H1 (cell line): ENCODE results near the gene ATG4C. TPM values are rescaled to one million over a fixed set of nuclear protein-coding genes. Genes with fewer than 3 reads are reported as not detected.

Experiments used
- CTCF ChIA-PET: fragments of 300-600 bp; sonication (Branson Sonifier 250); formaldehyde crosslinking; loops from one replicate; lab custom pipeline; 2021; ENCODE audit not compliant: partially characterized antibody; lab: Charles Lee
- POLR2A ChIA-PET: fragments of 300-600 bp; sonication (Branson Sonifier 250); formaldehyde crosslinking; loops from one replicate; lab custom pipeline; 2021; ENCODE audit warnings: inconsistent platforms; ENCODE audit not compliant: partially characterized antibody; lab: Charles Lee
- DNase-seq, 2 experiments: peaks; one replicate each; pipeline versions ENCODE4 v3.0.0 to v3.0.0-alpha.2; 2010 to 2022; ENCODE audit warnings: low spot score in 2 of 2, low read depth in 1 of 2, mixed read lengths in 1 of 2
- FAIRE-seq: peaks from 2 replicates; lab custom pipeline; 2011; peaks lifted over from hg19 to GRCh38; lab: Jason Lieb, UNC
- H2AFZ ChIP-seq: 2 replicates; pipeline ENCODE4 v1.8.1; 2012; ENCODE audit warnings: low read length, inconsistent platforms
- H2AK5ac ChIP-seq: 2 replicates; pipeline ENCODE4 v1.6.1; 2013; ENCODE audit warnings: low read depth, low read length
- H2BK120ac ChIP-seq: replicated peaks from 2 replicates; pipeline ENCODE3; 2013; ENCODE audit warnings: low read depth, low read length, inconsistent platforms
- H2BK12ac ChIP-seq: 2 replicates; pipeline ENCODE4 v1.6.1; 2013; ENCODE audit warnings: low read depth, low read length
- H2BK15ac ChIP-seq: 2 replicates; pipeline ENCODE4 v1.6.1; 2013; ENCODE audit warnings: low read length
- H2BK20ac ChIP-seq: 2 replicates; pipeline ENCODE4 v1.6.1; 2013; ENCODE audit warnings: low read length
- H2BK5ac ChIP-seq: 2 replicates; pipeline ENCODE4 v1.6.1; 2013; ENCODE audit warnings: low read depth, low read length
- H3K14ac ChIP-seq: 2 replicates; pipeline ENCODE4 v1.6.1; 2013; ENCODE audit warnings: inconsistent platforms; ENCODE audit not compliant: insufficient read length
- H3K18ac ChIP-seq: 2 replicates; pipeline ENCODE4 v1.6.1; 2013; ENCODE audit warnings: low read length; ENCODE audit errors: extremely low read depth
- H3K23ac ChIP-seq: 2 replicates; pipeline ENCODE4 v1.6.1; 2013; ENCODE audit warnings: inconsistent platforms; ENCODE audit not compliant: insufficient read length
- H3K23me2 ChIP-seq: 2 replicates; pipeline ENCODE4 v1.6.1; 2013; ENCODE audit warnings: low read depth, low read length
- H3K27ac ChIP-seq: 2 replicates; pipeline ENCODE4 v1.6.1; 2011; ENCODE audit warnings: low read depth, low read length, inconsistent platforms
- H3K27me3 ChIP-seq, 4 experiments: replicated peaks in 1 of 4; 1 replicate in 1 of 4; 2 replicates in 3 of 4; pipeline versions ENCODE4 v1.6.1 to v1.8.1; 2011 to 2013; ENCODE audit warnings: low read length in 3 of 4, mild to moderate bottlenecking in 3 of 4, inconsistent platforms in 2 of 4, mixed read lengths in 2 of 4, moderate library complexity in 1 of 4; ENCODE audit not compliant: control insufficient read depth in 3 of 4, insufficient read depth in 3 of 4; ENCODE audit errors: extremely low read depth in 1 of 4
- H3K36me3 ChIP-seq, 4 experiments: 2 replicates each; pipeline versions ENCODE4 v1.6.1 to v1.8.1; 2011 to 2013; ENCODE audit warnings: mild to moderate bottlenecking in 4 of 4, low read length in 3 of 4, moderate library complexity in 2 of 4, control low read depth in 1 of 4, inconsistent platforms in 1 of 4; ENCODE audit not compliant: insufficient read depth in 4 of 4, control insufficient read depth in 2 of 4
- H3K4ac ChIP-seq: replicated peaks from 2 replicates; pipeline ENCODE3; 2013; ENCODE audit warnings: low read length, low read depth, mixed read lengths, inconsistent platforms; ENCODE audit not compliant: insufficient read length
- H3K4me1 ChIP-seq, 4 experiments: replicated peaks in 1 of 4; 1 replicate in 1 of 4; 2 replicates in 3 of 4; pipeline versions ENCODE4 v1.6.1 to v1.8.1; 2011 to 2013; ENCODE audit warnings: low read length in 3 of 4, inconsistent platforms in 2 of 4, mixed read lengths in 1 of 4; ENCODE audit not compliant: insufficient read depth in 4 of 4, control insufficient read depth in 3 of 4
- H3K4me2 ChIP-seq, 2 experiments: 2 replicates each; pipeline versions ENCODE4 v1.6.1 to v1.8.1; 2011 to 2013; ENCODE audit warnings: low read depth in 2 of 2, low read length in 2 of 2, control low read depth in 1 of 2, inconsistent platforms in 1 of 2, mild to moderate bottlenecking in 1 of 2; ENCODE audit not compliant: insufficient read depth in 1 of 2
- H3K4me3 ChIP-seq, 4 experiments: fragments of 200-600, 300-600 bp in 1 of 4; sonication (generic), shearing (Covaris generic), sonication (Bioruptor Twin) in 1 of 4; 2 replicates each; pipeline versions ENCODE4 v1.5.1 to v1.8.1; 2011 to 2016; ENCODE audit warnings: low read length in 4 of 4, low read depth in 3 of 4, control low read depth in 2 of 4, inconsistent platforms in 2 of 4, mild to moderate bottlenecking in 2 of 4, mixed read lengths in 1 of 4, moderate library complexity in 1 of 4; ENCODE audit not compliant: insufficient read depth in 2 of 4; ENCODE audit errors: extremely low read depth in 1 of 4
- H3K56ac ChIP-seq: replicated peaks from 2 replicates; pipeline ENCODE3; 2013; ENCODE audit warnings: low read depth, mild to moderate bottlenecking, mixed read lengths, low read length, inconsistent platforms; ENCODE audit not compliant: insufficient read length
- H3K79me1 ChIP-seq: 2 replicates; pipeline ENCODE4 v1.6.1; 2013; ENCODE audit warnings: low read depth, low read length, control low read depth
- H3K79me2 ChIP-seq, 2 experiments: 2 replicates each; pipeline versions ENCODE4 v1.6.1 to v1.8.1; 2012 to 2013; ENCODE audit warnings: low read length in 2 of 2, mild to moderate bottlenecking in 2 of 2, inconsistent platforms in 1 of 2; ENCODE audit not compliant: insufficient read depth in 2 of 2, control insufficient read depth in 1 of 2
- H3K9ac ChIP-seq, 4 experiments: replicated peaks in 1 of 4; 1 replicate in 1 of 4; 2 replicates in 3 of 4; pipeline versions ENCODE4 v1.6.1 to v1.8.1; 2011 to 2013; ENCODE audit warnings: low read depth in 3 of 4, low read length in 3 of 4, control low read depth in 2 of 4, mild to moderate bottlenecking in 2 of 4, moderate library complexity in 2 of 4, inconsistent platforms in 1 of 4; ENCODE audit errors: extremely low read depth in 1 of 4
- H3K9me3 ChIP-seq, 2 experiments: 2 replicates each; pipeline versions ENCODE4 v1.6.1 to v1.8.1; 2012 to 2013; ENCODE audit warnings: mild to moderate bottlenecking in 2 of 2, moderate library complexity in 2 of 2, control low read depth in 1 of 2, inconsistent platforms in 1 of 2, low read depth in 1 of 2, low read length in 1 of 2, mixed read lengths in 1 of 2; ENCODE audit not compliant: insufficient read depth in 2 of 2
- H4K20me1 ChIP-seq, 2 experiments: replicated peaks in 1 of 2; 2 replicates each; pipeline versions ENCODE3 to v1.8.1; 2011 to 2013; ENCODE audit warnings: inconsistent platforms in 2 of 2, low read length in 2 of 2, mild to moderate bottlenecking in 1 of 2; ENCODE audit not compliant: insufficient read depth in 2 of 2, control insufficient read depth in 1 of 2
- H4K5ac ChIP-seq: 2 replicates; pipeline ENCODE4 v1.6.1; 2013; ENCODE audit warnings: low read length, low read depth, mixed read lengths, inconsistent platforms; ENCODE audit not compliant: insufficient read length
- H4K8ac ChIP-seq: 2 replicates; pipeline ENCODE4 v1.8.0; 2013; ENCODE audit warnings: mild to moderate bottlenecking, moderate library complexity, low read length, inconsistent platforms; ENCODE audit not compliant: insufficient read depth; ENCODE audit errors: extremely low read depth
- H4K91ac ChIP-seq: replicated peaks from 2 replicates; pipeline ENCODE3; 2013; ENCODE audit warnings: low read length, mixed read lengths, inconsistent platforms; ENCODE audit not compliant: insufficient read length
- BCL11A ChIP-seq, 2 experiments: IDR thresholded peaks; one replicate each; pipeline ENCODE4 v1.6.1; 2011; ENCODE audit warnings: low read depth in 2 of 2, low read length in 2 of 2, mild to moderate bottlenecking in 2 of 2
- KDM5A ChIP-seq: fragments of 200-600 bp; IDR thresholded peaks from 2 replicates; pipeline ENCODE4 v1.7.1; 2012; ENCODE audit warnings: mild to moderate bottlenecking, low read length, inconsistent platforms, mixed read lengths
- WGBS, 2 experiments: shearing (Covaris generic) in 1 of 2; methylation state at CpG; one replicate each; pipeline versions ENCODE4 v1.1.6 to v1.1.7; 2013 to 2015; ENCODE audit warnings: low lambda C conversion rate in 2 of 2, mixed read lengths in 2 of 2, inconsistent platforms in 1 of 2, low coverage in 1 of 2, missing lambda C conversion rate in 1 of 2; ENCODE audit not compliant: insufficient replicate concordance in 2 of 2, insufficient coverage in 1 of 2, insufficient read length in 1 of 2; ENCODE audit errors: extremely low coverage in 1 of 2, missing lambda C conversion rate in 1 of 2; 5-methylcytosine and 5-hydroxymethylcytosine counted together
- polyA plus RNA-seq, 7 experiments: library from polyadenylated mRNA; depleted of rRNA in 3 of 7; stranded (reverse) in 5 of 7; unstranded in 2 of 7; fragments of >200 nt in 5 of 7; fragments of 200-250 nt in 2 of 7; gene quantifications; 1 replicate in 5 of 7; 2 replicates in 1 of 7; 4 replicates in 1 of 7; pipeline versions ENCODE4 v1.2.1 to v1.2.3, GENCODE V29; 2011 to 2013; ENCODE audit warnings: missing spikeins in 2 of 7, mixed read lengths in 2 of 7
- total RNA-seq: library from RNA; stranded (reverse); fragmentation: NEBNext Ultra II Directional; extraction: Animal tissue kit (Norgen Biotek cat#: 25700); gene quantifications from 2 replicates; pipeline ENCODE4 v1.2.1, GENCODE V29; 2021

ATG4C gene
- total and polyA plus RNA-seq, 2 of the 8 experiments (the other 6 are each of a cell fraction or from before 2014, with no cell fraction given), result 5.1 to 22.2 TPM

GRCh38 chr1:62908168-62908695 lies 124.3 kb downstream of the ATG4C start:
- Histone ChIP-seq H4K5ac (no peak overlapping the region), H3K27ac (no peak overlapping the region), H3K14ac (no peak overlapping the region), H4K8ac (no peak overlapping the region), H3K18ac (no peak overlapping the region), H3K4ac (no peak overlapping the region), H2BK20ac (no peak overlapping the region), H3K79me2 (no peaks in the 10 kb centered on the region), H3K4me2 (no peak overlapping the region), H2BK15ac (no peak overlapping the region), H3K9ac (no peak overlapping the region), H2BK12ac (no peak overlapping the region), H3K23ac (no peak overlapping the region), H3K9me3 (no peaks in the 10 kb centered on the region), H3K36me3 (no peaks in the 10 kb centered on the region), H2AFZ (no peak overlapping the region), H3K79me1 (no peaks in the 10 kb centered on the region), H3K27me3 (no peaks in the 10 kb centered on the region), H2AK5ac (no peak overlapping the region), H3K4me3 (no peak overlapping the region), H3K23me2 (no peaks in the 10 kb centered on the region; the same call in 1 of the 2 replicates), H3K4me1 (no peaks in the 10 kb centered on the region; a peak in 1 of 7 replicates), H2BK120ac (no peak overlapping the region), H4K20me1 (no peaks in the 10 kb centered on the region), H3K56ac (no peak overlapping the region), H2BK5ac (no peak overlapping the region), H4K91ac (no peak overlapping the region)
- ChIA-PET POLR2A (no interaction called here), CTCF (interaction anchor here (1.2 to 5.3 kb wide), 9 partner anchors 8 to 66 kb away, joined by 4 to 77 read pairs (median 31); no protein-coding TSS in a partner anchor)
- no peak for DNase-seq
- TF ChIP-seq BCL11A (IDR thresholded peaks at IDR 0.05; ENCODE audit: low read depth in 2 of 2, low read length in 2 of 2) (no peak), KDM5A (no peak)
- WGBS, 2 experiments, result 84% methylated on average over 2 of the region's 2 CpGs; no CpG with 5 or more reads in 1 of the 2 experiments
- no peak for FAIRE-seq
